IMR-90 (cell line): ENCODE data around the gene ARL4A. TPM values are rescaled to one million over a fixed set of nuclear protein-coding genes. Genes with fewer than 3 reads are reported as not detected.

Experiments used
- ATAC-seq: fragments of 200-7000 bp; cut with Tn5 transposase; 2 replicates; pipeline ENCODE4 v1.9.1; 2020; ENCODE audit warnings: low read depth, mild to moderate bottlenecking, moderate library complexity
- BruUV-seq: library from RNA; stranded (reverse); fragments of 400-500 nt; replicated peaks from 2 replicates; lab custom pipeline; 2021; lab: Mats Ljungman, UMichigan
- CTCF ChIA-PET: fragments of 300-600 bp; formaldehyde crosslinking; extraction: SDS; loops from one replicate; lab custom pipeline; 2021; ENCODE audit warnings: antibody characterized with exemption; lab: Yijun Ruan, JAX
- POLR2A ChIA-PET: fragments of 300-600 bp; sonication (Branson Sonifier 250); formaldehyde crosslinking; loops from one replicate; lab custom pipeline; 2022; ENCODE audit warnings: antibody characterized with exemption; ENCODE audit not compliant: unreplicated experiment; lab: Charles Lee
- DNase-seq: peaks from one replicate; pipeline ENCODE4 v3.0.0; 2013
- H2AFZ ChIP-seq: replicated peaks from 2 replicates; pipeline ENCODE3; 2013; ENCODE audit warnings: low read length, mild to moderate bottlenecking; ENCODE audit not compliant: poor library complexity
- H2AK5ac ChIP-seq: 2 replicates; pipeline ENCODE4 v1.6.1; 2013; ENCODE audit warnings: low read depth, low read length, inconsistent platforms
- H2AK9ac ChIP-seq: replicated peaks from 2 replicates; pipeline ENCODE3; 2013; ENCODE audit warnings: mild to moderate bottlenecking, low read depth, low read length, moderate library complexity; ENCODE audit not compliant: poor library complexity
- H2BK120ac ChIP-seq: 2 replicates; pipeline ENCODE4 v1.6.1; 2013; ENCODE audit warnings: low read depth, low read length, inconsistent platforms
- H2BK15ac ChIP-seq: 3 replicates; pipeline ENCODE4 v1.6.1; 2013; ENCODE audit warnings: low read depth, low read length, inconsistent platforms
- H2BK20ac ChIP-seq: 2 replicates; pipeline ENCODE4 v1.6.1; 2013; ENCODE audit warnings: low read depth, mild to moderate bottlenecking, inconsistent platforms, low read length, moderate library complexity
- H2BK5ac ChIP-seq: 2 replicates; pipeline ENCODE4 v1.6.1; 2013; ENCODE audit warnings: mild to moderate bottlenecking, low read depth, low read length, inconsistent platforms; ENCODE audit not compliant: poor library complexity, severe bottlenecking
- H3K14ac ChIP-seq: replicated peaks from 2 replicates; pipeline ENCODE4 v1.6.1; 2013; ENCODE audit warnings: low read depth, low read length, inconsistent platforms
- H3K18ac ChIP-seq: 2 replicates; pipeline ENCODE4 v1.6.1; 2013; ENCODE audit warnings: low read depth, low read length, control low read depth
- H3K23ac ChIP-seq: 2 replicates; pipeline ENCODE4 v1.6.1; 2013; ENCODE audit warnings: low read depth, low read length, inconsistent platforms
- H3K27ac ChIP-seq: 2 replicates; pipeline ENCODE4 v1.5.1; 2013; ENCODE audit warnings: mild to moderate bottlenecking, control low read depth, low read length; ENCODE audit not compliant: insufficient read depth
- H3K27me3 ChIP-seq: 2 replicates; pipeline ENCODE4 v1.6.1; 2013; ENCODE audit warnings: low read length; ENCODE audit not compliant: control insufficient read depth, insufficient read depth
- H3K36me3 ChIP-seq: 2 replicates; pipeline ENCODE4 v1.6.1; 2013; ENCODE audit warnings: low read length, mixed read lengths; ENCODE audit not compliant: control insufficient read depth, insufficient read depth
- H3K4ac ChIP-seq: 2 replicates; pipeline ENCODE4 v1.6.1; 2013; ENCODE audit warnings: low read depth, low read length, inconsistent platforms
- H3K4me1 ChIP-seq: 2 replicates; pipeline ENCODE4 v1.6.1; 2013; ENCODE audit warnings: low read length, mixed read lengths; ENCODE audit not compliant: control insufficient read depth, insufficient read depth
- H3K4me2 ChIP-seq: 2 replicates; pipeline ENCODE4 v1.6.1; 2013; ENCODE audit warnings: low read depth, mild to moderate bottlenecking, control low read depth, low read length, moderate library complexity
- H3K4me3 ChIP-seq: 2 replicates; pipeline ENCODE4 v1.5.1; 2013; ENCODE audit warnings: low read depth, mild to moderate bottlenecking, control low read depth, low read length, moderate library complexity; ENCODE audit not compliant: insufficient read depth
- H3K56ac ChIP-seq: 2 replicates; pipeline ENCODE4 v1.6.1; 2013; ENCODE audit warnings: low read length, inconsistent platforms; ENCODE audit not compliant: insufficient read depth; ENCODE audit errors: extremely low read depth
- H3K79me1 ChIP-seq, 2 experiments: 2 replicates each; pipeline ENCODE4 v1.6.1; 2013; ENCODE audit warnings: low read length in 2 of 2, inconsistent platforms in 1 of 2, low read depth in 1 of 2
- H3K9ac ChIP-seq: 2 replicates; pipeline ENCODE4 v1.6.1; 2013; ENCODE audit warnings: low read depth, low read length, control low read depth
- H3K9me1 ChIP-seq: 2 replicates; pipeline ENCODE4 v1.6.1; 2013; ENCODE audit warnings: low read length, inconsistent platforms; ENCODE audit not compliant: insufficient read depth
- H3K9me3 ChIP-seq: 2 replicates; pipeline ENCODE4 v1.6.1; 2013; ENCODE audit warnings: low read length; ENCODE audit not compliant: control insufficient read depth, insufficient read depth
- H4K20me1 ChIP-seq: 2 replicates; pipeline ENCODE4 v1.6.1; 2013; ENCODE audit warnings: low read length, inconsistent platforms; ENCODE audit not compliant: insufficient read depth
- H4K5ac ChIP-seq: 2 replicates; pipeline ENCODE4 v1.6.1; 2013; ENCODE audit warnings: mild to moderate bottlenecking, low read depth, low read length, control low read depth
- H4K8ac ChIP-seq, 2 experiments: 2 replicates each; pipeline ENCODE4 v1.6.1; 2013; ENCODE audit warnings: low read depth in 2 of 2, low read length in 2 of 2, control low read depth in 1 of 2, inconsistent platforms in 1 of 2
- H4K91ac ChIP-seq: 2 replicates; pipeline ENCODE4 v1.6.1; 2013; ENCODE audit warnings: low read depth, low read length, inconsistent platforms; ENCODE audit not compliant: insufficient read depth
- CHD1 ChIP-seq: IDR thresholded peaks from 2 replicates; pipeline ENCODE4 v1.6.1; 2012; ENCODE audit warnings: low read depth, low read length, improper control_type of control experiment
- POLR2A ChIP-seq: IDR thresholded peaks from 2 replicates; pipeline ENCODE4 v1.6.1; 2012; ENCODE audit warnings: mild to moderate bottlenecking, low read depth, low read length
- RFX5 ChIP-seq: IDR thresholded peaks from 2 replicates; pipeline ENCODE4 v1.8.0; 2012; ENCODE audit warnings: low read depth, mild to moderate bottlenecking, low read length, moderate library complexity
- SMC3 ChIP-seq: fragments of 150-350 bp; IDR thresholded peaks from 2 replicates; pipeline ENCODE4 v1.6.1; 2016; ENCODE audit warnings: low read depth, mild to moderate bottlenecking, antibody characterized with exemption, low read length, moderate library complexity
- dilution Hi-C: fragments of 300-500 bp; cut with HindIII; formaldehyde crosslinking; loops from one replicate; pipeline ENCODE4 v1.14.3; 2018; ENCODE audit warnings: low sequenced_read_pairs; ENCODE audit not compliant: unreplicated experiment
- in situ Hi-C: fragments of 300-500 bp; cut with MboI; formaldehyde crosslinking; loops from 3 replicates; pipeline ENCODE4 v1.14.3; 2019; ENCODE audit warnings: low sequenced_read_pairs, inconsistent platforms, mixed read lengths
- intact Hi-C: fragments of 100-400 bp; cut with micrococcal nuclease; formaldehyde crosslinking; loops from 2 replicates; pipeline ENCODE4 v1.10.0; 2022
- polyA plus RNA-seq, 3 experiments: library from polyadenylated mRNA; depleted of rRNA; stranded (reverse); fragments of >200 nt; gene quantifications; 2 replicates each; pipeline ENCODE4 v1.2.3, GENCODE V29; 2012; ENCODE audit warnings: low replicate concordance in 1 of 3
- total RNA-seq: library from RNA; depleted of rRNA; stranded (reverse); fragments of >200 nt; gene quantifications from 2 replicates; pipeline ENCODE4 v1.2.3, GENCODE V29; 2012

ARL4A gene
- total and polyA plus RNA-seq, 2 of the 4 experiments (the other 2 are of a cell fraction), result 13.7 to 22.4 TPM

GRCh38 chr7:12708314-12708713 lies 20.9 kb downstream of the ARL4A start:
- H4K8ac ChIP-seq, result no peak overlapping the region
- H3K27me3 ChIP-seq, result no peaks in the 10 kb centered on the region
- peaks cover 8% of the 10 kb centered on the region for H3K4me1 ChIP-seq
- H3K27ac ChIP-seq, result no peak overlapping the region
- H3K79me1 ChIP-seq, result no peaks in the 10 kb centered on the region
- CTCF ChIA-PET, result no interaction called here
- no peak overlapping the region for H4K91ac ChIP-seq
- POLR2A ChIA-PET, result no interaction called here
- H3K23ac ChIP-seq, result no peak overlapping the region
- no peak overlapping the region for H3K4me3 ChIP-seq
- no peak overlapping the region for H2BK20ac ChIP-seq
- H3K9me1 ChIP-seq, result no peaks in the 10 kb centered on the region
- H2BK5ac ChIP-seq, result peak overlapping the region; percentile 23
- in situ Hi-C loops, result no loop called here
- H2AFZ ChIP-seq, result no peak overlapping the region
- H3K56ac ChIP-seq, result no peak overlapping the region
- H4K5ac ChIP-seq, result no peak overlapping the region
- H4K20me1 ChIP-seq, result no peaks in the 10 kb centered on the region
- intact Hi-C loops, result no loop called here
- H2AK5ac ChIP-seq, result no peak overlapping the region
- dilution Hi-C loops, result no loop called here
- no peaks in the 10 kb centered on the region for H3K9me3 ChIP-seq
- 0 out of 2 replicates have a peak overlapping the region, but pooled peaks have one; percentile 7 for H2BK120ac ChIP-seq
- no peak overlapping the region for H3K4ac ChIP-seq
- no peak for TF ChIP-seq SMC3
- TF ChIP-seq CHD1, result no peak
- no peak for TF ChIP-seq RFX5
- TF ChIP-seq POLR2A, result no peak
- 0 out of 3 replicates have a peak overlapping the region, but pooled peaks have one; percentile 70 for H2BK15ac ChIP-seq
- no peak for ATAC-seq
- H3K4me2 ChIP-seq, result no peak overlapping the region
- no peak overlapping the region for H2AK9ac ChIP-seq
- H3K14ac ChIP-seq, result no peak overlapping the region
- DNase-seq, result no peak
- no TSS peak for BruUV-seq
- H3K36me3 ChIP-seq, result no peaks in the 10 kb centered on the region
- H3K18ac ChIP-seq, result no peak overlapping the region
- H3K9ac ChIP-seq, result no peak overlapping the region
